Stimulated activated CD4-positive, alpha-beta T cell treated with anti-CD3 and anti-CD28 coated beads, TNF-alpha, amount 100 ng/mL, for 48 hours (primary cell): ENCODE measurements around the gene RAP1GAP2.
"Not testable (repeated sequence)": the region's sequence is repeated elsewhere in the genome, so short reads cannot be mapped to it uniquely, and the experiment has no call there.

Experiments
- DNase-seq, 3 donors: peaks; one replicate each; pipeline ENCODE4 v3.0.0-alpha.2; 2020; ENCODE audit warnings: low read depth in 3 of 3

RAP1GAP2 gene

DNA sequence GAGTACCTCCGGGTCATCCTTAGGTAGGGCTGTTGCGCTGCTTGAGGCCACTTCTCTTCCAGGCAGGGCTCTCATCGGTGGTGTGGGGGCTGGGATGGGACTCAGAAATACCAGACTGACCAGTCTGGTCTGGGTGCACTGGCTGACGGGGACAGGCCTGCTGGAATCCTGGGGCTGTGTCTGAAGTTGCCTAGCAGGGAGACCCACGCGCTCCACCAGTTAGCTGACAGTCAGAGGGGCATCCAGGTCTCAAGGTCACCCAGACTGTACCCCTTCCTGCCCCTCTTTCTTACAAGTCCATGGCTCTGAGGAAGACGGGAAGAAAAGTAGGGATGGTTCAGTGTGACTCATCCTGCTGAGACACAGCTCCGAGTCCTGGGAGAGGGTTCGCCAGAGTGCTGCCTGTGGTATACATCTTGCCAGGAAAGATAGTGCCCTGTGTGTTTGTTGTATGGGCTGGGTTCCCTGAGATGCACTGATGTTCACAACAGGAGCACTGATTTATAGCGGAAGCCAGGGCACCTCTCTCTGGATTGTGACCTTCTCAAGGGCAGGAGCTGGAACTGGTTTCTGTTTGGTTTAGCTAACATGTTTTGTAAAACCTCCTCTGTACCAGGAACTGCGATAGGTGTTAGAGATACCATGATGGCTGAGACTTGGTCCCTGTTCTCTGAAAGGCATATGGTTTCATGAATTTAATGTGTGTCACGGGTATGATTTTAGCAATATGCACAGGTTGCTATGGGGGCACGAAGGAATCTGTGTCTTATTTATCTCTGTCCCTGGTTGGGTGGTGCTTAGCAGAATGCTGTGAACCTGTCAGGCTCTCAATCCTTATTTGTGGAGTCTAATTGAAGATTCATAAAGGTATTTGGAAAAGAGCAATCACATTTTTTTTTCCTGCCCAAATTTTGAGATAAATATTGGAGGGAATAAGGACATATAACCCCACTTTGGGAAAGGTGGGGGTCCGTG, 169.7 kb downstream of the RAP1GAP2 start:
- DNase-seq: no peak

DNA sequence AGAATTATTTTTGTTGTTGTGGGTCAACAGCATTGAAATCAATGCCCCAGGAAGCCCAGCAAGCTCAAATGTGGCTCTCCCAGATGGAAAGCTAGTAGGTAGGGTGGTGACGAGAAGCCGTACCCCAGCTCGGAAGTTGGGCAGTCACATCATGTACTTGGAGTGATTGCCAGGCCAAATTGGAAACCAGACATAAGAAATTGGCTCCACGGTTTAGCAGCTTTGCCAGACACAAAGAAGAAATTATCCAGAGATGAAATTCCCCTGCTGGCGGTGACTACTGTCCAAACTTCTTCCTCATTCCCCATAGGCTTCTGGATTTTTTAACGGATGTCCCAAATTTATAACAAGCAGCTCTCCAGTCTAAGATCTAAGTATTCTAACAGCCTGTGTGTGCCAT, 171.3 kb downstream of the RAP1GAP2 start:
- DNase-seq: no peak

DNA sequence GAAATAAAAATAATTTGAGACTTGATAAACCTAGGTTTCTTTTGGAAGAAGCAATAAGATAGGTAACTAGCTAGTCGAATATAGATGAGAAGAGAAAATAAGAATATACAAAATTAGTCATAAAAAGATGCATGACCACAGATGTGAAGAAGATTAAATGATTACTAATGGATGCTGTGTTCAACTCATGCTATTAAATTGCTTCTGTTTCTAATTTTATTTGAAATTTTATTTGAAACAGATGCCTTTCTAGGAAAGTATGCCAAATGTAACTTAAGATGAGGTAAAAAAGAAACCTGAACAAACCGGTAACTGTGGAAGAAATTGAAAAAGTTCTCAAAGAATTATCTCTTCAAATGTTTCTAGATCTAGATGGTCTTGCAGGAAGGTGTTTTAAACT, 175.6 kb downstream of the RAP1GAP2 start:
- DNase-seq: no peak

DNA sequence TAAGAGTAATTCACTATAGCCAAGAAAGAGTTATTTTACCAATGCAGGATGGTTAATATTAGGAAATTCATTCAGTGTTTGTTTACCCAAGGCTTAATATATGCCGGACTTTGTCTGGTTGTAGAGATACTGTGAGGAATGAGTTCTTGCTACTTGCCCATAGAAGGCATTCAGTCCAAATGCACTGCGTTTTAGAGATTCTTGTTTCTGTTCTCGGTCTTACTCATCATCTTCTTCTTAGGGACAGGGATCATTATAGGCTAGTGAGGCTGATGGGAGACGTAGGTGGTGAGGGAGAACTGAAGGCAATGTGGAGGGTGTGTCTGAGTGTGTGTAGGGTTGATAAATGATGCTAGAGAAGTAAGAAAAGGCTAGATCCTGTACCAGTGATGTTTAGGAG, 176.5 kb downstream of the RAP1GAP2 start:
- DNase-seq: no peak

DNA sequence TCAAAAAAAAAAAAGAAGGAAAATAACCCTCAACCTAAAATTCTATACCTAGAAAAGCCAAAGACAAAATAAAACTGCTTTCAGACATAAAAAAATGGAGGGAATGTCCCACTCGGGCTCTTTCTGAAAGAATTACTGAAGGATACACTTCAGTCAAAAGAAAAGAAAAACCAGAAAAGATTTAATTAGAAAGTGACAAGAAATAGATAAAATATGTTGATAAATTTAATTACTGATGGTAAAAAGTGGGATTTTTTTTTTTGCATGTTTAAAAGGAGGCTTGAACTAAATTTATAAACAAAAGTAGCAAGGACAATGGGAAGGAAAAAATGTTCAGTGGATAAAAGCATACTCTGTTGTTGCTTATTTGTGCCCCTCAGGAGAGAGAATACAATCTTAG, 178.1 kb downstream of the RAP1GAP2 start:
- DNase-seq: no peak

DNA sequence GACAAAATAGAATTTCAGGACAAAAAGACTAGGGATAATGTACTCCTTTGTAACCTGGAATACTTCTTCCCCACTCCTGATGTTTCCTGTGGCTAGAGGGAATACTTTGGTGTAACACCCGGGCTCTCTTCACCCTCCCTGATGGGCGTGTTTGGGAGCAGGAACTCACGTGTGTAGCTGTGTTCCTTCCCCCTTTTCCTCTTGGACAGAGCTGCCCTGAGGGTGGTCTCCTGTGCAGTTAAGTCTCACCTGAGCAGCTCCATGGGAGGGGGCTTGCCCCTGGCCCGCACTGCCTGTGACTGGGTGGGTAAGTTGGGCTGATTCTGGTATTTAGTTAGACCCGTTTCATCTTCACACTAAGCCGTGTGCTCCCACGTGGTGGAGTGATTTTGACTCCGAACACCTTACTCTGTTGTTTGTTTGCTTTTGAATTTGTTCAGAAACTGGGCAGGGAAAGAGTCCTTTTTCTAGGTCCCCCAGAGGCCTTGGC, 179.3 kb downstream of the RAP1GAP2 start:
- no peak for DNase-seq

DNA sequence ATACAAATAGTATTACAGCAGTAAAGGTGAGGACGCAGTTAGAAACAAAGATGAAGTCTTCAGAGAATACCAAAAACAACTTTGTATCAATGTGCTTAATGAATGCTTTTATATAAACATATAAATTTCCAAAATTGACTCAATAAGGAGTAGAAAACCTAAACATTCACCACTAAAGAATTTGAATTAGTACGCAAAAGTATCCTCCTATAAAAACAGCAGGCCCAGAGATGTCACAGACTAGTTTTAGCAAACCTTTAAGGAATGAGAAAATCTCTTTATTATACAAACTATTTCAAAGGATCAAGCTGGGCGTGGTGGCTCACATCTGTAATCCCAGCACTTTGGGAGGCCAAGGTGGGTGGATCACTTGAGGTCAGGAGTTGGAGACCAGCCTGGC, 180.9 kb downstream of the RAP1GAP2 start:
- no peak for DNase-seq

DNA sequence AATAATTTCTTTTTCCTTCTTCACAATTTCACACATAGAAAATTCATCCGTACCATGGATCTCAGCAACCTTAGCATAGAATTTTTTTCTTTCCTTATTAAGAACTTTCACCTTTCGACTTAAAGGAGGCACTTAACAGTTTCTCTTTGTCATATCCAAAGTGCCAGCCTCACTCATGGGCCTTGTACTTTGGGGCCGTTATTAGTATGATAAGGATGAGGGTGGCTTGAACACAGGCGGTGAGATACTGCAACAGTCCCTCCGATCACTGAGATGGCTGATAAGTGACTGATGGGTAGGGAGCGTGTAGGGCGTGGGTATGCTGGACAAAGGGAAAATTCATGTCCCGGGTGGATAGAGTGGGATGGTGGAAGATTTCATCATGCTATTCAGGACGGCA, 181.9 kb downstream of the RAP1GAP2 start:
- DNase-seq: no peak

DNA sequence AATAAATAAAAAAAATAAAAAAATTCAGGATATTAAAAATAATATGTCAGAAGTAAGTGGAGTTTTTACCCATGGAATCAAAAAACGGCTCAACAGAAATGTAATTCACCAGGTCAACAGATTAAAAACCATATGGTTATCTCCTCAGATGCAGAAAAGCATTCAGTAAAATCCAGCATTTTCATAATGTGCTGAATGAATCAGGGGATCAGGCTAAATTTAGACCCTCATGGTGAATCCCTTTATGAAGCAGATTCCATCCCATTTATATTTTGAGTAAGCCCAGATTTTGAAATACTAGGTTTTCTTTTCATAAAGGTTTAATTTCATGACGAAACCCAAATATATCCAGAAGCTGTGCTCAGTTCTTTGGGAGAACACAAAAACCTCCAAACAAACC, 182.8 kb downstream of the RAP1GAP2 start:
- DNase-seq: no peak

DNA sequence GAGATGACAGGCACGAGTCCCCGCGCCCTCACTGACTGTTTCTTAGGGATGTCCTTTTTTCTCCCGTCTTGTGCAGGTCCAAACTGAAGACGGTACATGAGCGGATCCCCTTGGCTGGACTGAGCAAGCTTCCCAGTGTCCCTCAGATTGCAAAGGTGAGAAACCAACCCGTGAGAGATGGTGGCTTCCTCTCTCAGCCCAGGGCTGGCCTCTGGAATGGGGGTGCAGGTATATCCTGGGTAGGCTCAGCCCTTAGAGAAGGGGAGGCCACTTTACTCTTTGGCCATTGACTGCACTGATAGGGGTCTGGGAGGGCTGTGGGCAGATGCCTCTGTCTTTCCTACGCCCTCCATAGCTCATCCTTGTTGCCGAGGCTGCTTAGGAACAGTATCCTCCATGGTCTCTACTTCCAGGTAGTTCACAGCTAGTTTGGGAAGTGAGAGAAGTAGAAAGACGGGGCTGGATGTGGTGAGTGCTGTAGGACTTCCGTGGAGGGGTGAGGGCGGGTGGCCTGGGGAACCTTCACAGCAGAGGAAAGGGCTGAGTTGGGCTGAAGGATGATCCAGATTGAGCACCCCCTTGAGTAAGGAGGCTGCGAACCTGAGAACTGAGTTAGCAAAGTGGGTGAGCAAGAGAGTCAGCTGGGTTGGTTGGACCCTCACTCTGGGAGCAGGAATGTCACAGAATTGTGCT, 184.1 kb downstream of the RAP1GAP2 start:
- DNase-seq: no peak

DNA sequence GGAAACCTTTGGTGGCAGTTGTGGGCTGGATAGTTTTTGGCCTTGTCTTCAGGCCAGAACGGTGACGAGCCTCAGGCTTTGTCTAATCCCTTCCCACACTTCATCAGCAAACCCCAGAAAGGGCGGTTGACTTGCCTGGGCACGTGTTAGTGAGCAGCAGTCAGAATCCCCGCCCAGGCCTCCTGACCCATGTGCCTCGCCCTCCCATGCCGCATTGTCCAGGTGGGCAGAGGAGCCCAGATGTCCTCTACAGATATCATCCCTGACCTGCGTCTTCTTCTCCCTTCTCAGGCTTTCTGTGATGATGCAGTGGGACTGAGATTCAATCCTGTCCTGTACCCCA, 184.6 kb downstream of the RAP1GAP2 start:
- DNase-seq: no peak

DNA sequence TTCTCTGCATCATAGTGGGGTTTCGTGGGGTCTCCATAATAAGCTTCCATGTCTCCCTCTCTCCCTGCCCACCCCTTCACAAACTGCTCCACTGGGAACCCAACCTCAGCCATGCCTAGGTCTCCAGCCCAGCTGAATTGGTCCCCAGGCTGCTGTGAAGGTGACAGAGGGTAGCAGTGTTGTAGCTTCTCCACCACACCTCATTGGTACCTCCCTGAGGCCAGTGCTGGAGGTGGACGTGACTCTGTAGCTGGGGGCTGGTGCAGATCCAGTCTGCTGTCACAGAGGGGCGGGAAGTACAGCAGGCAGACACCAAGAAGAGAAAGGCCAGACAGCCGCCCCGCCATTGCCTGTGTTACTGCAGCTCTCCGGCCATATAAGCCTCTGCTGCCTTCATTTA, 185.1 kb downstream of the RAP1GAP2 start:
- no peak for DNase-seq

DNA sequence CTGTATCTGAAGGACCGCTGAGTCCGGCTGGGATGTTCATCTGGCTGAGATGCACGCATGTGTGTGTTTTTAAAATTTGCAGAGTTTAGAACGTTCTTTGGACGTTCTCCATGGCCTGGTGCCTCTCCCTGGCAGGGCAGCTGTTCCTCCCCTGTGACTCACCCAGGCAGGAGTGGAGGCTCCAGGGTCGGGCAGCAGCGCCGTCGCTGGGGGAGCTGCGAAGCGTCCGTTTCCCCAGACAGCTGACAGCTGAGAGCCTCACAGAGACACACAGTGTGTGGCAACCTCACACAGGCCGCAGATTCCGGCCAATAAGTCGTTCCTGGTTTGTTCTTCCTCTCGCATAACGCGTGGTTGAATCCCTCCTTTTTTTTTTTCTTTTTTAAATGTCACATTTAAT, 186.6 kb downstream of the RAP1GAP2 start:
- no peak for DNase-seq

DNA sequence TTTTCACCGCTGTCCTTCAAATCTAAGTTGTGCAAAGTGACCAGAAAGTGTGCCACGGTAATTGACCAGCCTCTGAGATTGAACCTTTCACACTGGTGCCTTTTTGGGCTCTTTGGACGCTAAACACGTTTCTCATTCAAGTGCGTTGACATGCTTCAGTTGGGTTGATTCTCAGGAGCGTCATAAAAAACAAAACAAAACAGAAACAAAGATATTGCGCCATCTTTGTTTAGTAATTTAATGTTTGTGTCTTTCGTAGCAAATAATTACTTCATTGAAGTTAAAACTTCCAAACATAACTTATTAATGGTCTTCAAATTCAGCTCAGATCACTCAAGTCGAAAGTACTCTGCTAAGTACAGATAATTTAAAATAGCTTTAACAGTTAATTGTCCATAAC, 187.0 kb downstream of the RAP1GAP2 start:
- no peak for DNase-seq

DNA sequence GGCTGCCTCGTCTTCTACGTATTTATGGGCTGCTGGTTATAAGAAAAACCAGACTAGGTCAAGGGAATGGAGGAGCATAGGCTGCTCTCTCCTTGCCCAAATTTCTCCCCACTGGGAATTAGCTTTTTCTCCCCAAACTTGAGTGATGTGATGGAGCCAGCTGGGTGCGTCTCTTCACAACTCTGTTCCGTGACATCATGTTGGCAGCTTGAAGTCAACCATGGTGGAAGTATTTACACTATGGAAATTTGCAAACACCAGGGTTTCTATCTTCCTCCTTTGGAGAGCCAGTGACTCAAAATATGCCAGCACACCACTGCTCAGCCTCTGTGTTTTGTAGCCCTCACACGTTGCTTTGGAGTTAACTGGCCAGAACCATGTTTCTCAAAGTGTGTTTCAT, 189.1 kb downstream of the RAP1GAP2 start:
- DNase-seq: no peak

DNA sequence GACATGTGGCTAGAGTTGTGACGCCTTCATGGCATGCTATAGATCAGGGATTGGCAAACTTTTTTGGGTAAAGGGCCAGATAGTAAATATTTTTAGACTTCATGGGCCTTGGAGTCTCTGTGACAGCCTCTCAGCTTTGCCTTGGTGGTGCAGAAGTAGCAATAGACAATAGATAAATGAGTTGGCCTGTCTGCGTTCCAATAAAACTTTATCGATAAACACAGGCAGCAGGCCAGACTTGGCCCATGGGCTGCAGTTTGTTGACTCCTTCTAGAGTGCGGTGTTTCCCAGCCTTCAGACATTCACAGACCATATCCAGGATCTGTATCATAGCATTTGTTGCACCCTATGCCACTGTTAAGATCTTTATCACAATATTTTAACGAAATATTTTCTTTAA, 190.7 kb downstream of the RAP1GAP2 start:
- no peak for DNase-seq

DNA sequence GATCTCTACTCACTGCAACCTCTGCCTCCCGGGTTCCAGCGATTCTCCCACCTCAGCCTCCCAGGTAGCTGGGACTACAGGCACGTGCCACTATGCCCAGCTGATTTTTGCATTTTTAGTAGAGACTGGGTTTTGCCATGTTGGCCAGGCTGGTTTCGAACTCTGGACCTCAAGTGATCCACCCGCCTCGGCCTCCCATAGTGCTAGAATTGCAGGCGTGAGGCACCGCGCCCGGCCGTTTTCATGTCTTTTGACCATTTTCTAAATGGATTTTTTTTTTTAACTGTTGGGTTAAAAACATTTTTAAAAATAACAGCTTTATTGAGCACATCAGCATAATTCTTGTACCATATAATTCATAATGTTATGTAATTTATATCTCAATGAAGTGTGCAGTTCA, 193.2 kb downstream of the RAP1GAP2 start:
- not testable (repeated sequence) for DNase-seq

DNA sequence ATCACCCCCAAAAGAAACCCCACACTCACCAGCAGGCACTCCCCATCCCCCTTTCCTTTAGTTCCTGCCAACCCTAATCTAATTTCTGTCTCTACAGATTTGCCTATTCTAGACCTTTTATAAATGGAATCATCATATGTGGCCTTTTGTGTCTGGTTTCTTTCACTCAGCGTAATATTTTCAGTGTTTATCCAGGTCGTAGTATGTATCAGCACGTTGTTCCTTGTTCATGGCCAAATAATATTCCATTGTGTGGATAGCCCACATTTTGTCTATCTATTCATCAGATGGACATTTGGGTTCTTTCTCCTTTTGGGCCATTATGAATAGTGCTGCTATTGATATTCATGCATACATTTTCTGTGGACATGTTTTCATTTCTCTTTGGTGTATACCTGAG, 193.6 kb downstream of the RAP1GAP2 start:
- no peak for DNase-seq

DNA sequence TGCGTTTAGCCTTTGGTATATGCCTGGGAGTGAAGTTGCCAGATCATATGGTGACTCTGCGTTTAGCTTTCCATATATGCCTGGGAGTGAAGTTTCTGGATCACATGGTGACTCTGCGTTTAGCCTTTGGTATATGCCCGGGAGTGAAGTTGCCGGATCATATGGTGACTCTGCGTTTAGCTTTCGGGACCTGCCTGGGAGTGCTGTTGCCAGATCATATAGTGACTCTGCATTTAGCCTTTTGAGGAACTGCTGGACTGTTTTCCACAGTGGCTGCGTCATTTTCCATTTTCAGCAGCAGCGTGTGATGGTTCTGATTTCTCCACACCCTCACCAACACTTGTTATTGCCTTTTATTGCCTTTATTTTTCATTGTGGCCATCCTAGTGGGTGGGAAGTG, 194.2 kb downstream of the RAP1GAP2 start:
- no peak for DNase-seq

DNA sequence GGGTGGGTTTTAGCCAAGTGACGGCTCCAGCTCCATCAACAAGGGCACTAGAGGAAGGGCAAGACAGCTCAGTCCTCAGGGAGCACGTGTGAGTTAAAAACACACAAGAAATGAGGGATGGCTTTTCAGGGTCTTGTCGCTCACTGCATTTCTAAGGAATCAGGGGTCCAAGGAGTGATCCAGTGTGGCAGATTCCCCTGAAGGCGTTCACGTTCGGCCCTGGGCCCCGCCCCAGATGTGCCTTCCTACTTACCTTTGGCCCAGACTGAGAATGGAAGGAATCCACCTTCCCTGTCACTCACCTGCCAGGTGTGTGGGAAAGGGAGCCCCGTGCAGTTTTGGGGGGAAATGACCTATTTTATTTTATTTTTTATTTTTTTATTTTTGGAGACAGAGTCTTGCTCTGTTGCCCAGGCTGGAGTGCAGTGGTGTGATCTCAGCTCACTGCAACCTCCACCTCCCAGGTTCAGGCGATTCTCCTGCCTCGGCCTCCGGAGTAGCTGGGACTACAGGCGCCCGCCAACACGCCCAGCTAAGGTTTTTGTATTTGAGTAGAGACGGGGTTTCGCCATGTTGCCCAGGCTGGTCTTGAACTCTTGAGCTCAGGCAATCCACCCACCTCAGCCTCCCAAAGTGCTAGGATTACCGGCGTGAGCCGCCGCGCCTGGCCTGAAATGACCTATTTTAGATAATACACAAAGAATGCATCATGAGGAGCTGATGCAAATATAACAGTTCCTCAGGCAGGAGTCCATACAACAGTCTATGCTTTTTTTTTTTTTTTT, 195.3 kb downstream of the RAP1GAP2 start:
- not testable (repeated sequence) for DNase-seq

DNA sequence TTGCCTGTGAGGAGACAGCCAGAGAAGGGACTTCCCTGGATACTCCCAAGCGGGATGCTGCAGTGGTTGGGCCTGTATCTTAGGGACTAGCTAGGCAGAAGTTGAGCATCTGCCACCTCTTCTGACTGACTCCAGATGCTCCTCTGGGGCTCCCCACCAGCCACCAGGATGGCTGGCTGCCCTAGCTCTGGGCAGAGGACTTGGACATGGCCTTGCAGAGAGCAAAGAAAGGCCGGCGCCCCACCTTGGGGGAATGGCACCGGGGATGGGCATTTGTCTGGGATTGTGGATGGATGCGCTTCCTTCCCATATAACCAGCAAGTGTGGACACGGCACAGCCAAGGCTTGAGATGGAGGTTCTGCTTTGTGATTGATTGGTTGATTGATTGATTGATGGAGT, 198.2 kb downstream of the RAP1GAP2 start:
- no peak for DNase-seq

DNA sequence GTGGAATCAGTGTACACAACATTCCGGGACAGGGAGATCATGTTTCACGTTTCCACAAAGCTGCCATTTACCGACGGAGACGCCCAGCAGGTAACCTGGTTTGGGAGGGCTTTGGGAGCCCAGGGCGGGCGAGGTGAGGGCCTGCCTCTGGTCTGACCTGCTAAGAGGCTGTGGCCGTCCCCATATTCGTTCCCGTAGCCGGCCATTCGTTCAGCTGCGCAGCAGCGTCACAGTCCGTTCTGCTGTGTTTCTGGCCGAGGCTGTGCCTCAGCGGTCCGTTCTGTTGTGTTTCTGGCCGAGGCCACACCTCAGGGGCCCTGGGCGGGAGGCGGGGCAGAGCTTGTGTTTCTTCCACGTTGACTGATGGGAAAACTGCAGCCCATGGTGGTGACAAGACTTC, 199.1 kb downstream of the RAP1GAP2 start:
- DNase-seq: no peak
